Smooth muscle cell (in vitro differentiated cells): Measurements from ENCODE around the gene COX7A2. TPM values are rescaled to one million over a fixed set of nuclear protein-coding genes. Genes with fewer than 3 reads are reported as not detected.
A peak's percentile ranks its signal among the peaks of the same experiment; 100 is the strongest.

ENCODE experiments used
- DNase-seq: peaks from one replicate; lab custom pipeline; 2025; ENCODE audit not compliant: unreplicated experiment; lab: John Stamatoyannopoulos, UW
- H2AFZ ChIP-seq: fragments of 200-600 bp; sonication (generic); 2 replicates; pipeline ENCODE4 v1.6.0; 2016; ENCODE audit warnings: antibody characterized with exemption, low read depth, mild to moderate bottlenecking
- H3F3A ChIP-seq: fragments of 200-600 bp; sonication (generic); 2 replicates; pipeline ENCODE4 v1.6.0; 2017; ENCODE audit warnings: antibody characterized with exemption, low read depth
- H3K27ac ChIP-seq: fragments of 200-600 bp; sonication (generic); 2 replicates; pipeline ENCODE4 v1.5.1; 2016; ENCODE audit warnings: low read depth, mild to moderate bottlenecking
- H3K27me3 ChIP-seq: fragments of 200-600 bp; sonication (generic); 2 replicates; pipeline ENCODE4 v1.6.1; 2016; ENCODE audit warnings: low read depth, mild to moderate bottlenecking
- H3K36me3 ChIP-seq: fragments of 200-600 bp; sonication (generic); 2 replicates; pipeline ENCODE4 v1.5.1; 2016; ENCODE audit warnings: low read depth
- H3K4me1 ChIP-seq: fragments of 200-600 bp; sonication (generic); 2 replicates; pipeline ENCODE4 v1.5.1; 2016; ENCODE audit warnings: low read depth
- H3K4me2 ChIP-seq: fragments of 200-600 bp; sonication (generic); 2 replicates; pipeline ENCODE4 v1.6.0; 2016; ENCODE audit warnings: mild to moderate bottlenecking
- H3K4me3 ChIP-seq: fragments of 200-600 bp; sonication (generic); 2 replicates; pipeline ENCODE4 v1.5.1; 2016; ENCODE audit warnings: mild to moderate bottlenecking
- H3K79me2 ChIP-seq: fragments of 200-600 bp; sonication (generic); 2 replicates; pipeline ENCODE4 v1.6.0; 2016; ENCODE audit warnings: low read depth, mild to moderate bottlenecking
- H3K9ac ChIP-seq: fragments of 200-600 bp; sonication (generic); 2 replicates; pipeline ENCODE4 v1.6.0; 2016; ENCODE audit warnings: low read depth
- H3K9me3 ChIP-seq: fragments of 200-600 bp; sonication (generic); replicated peaks from 2 replicates; pipeline ENCODE4 v1.5.1; 2016; ENCODE audit warnings: low read depth
- H4K20me1 ChIP-seq: fragments of 200-600 bp; sonication (generic); 2 replicates; pipeline ENCODE4 v1.6.0; 2016; ENCODE audit warnings: low read depth
- WGBS: methylation state at CpG from one replicate; pipeline ENCODE4 v1.1.7; 2016; ENCODE audit warnings: low lambda C conversion rate; 5-methylcytosine and 5-hydroxymethylcytosine counted together
- polyA plus RNA-seq: library from polyadenylated mRNA; unstranded; fragments of >200 nt; fragmentation: Nextera tagmentation; extraction: Ambion mirVana; gene quantifications from 2 replicates; pipeline ENCODE4 v1.2.1, GENCODE V29; 2016
- total RNA-seq: library from RNA; depleted of rRNA; stranded (reverse); fragments of >200 nt; gene quantifications from 2 replicates; pipeline ENCODE4 v1.2.3, GENCODE V29; 2014
- TF ChIP-seq, protein P1 (sequence below): fragments of 200-600 bp; sonication (generic); IDR thresholded peaks from 2 replicates; pipeline ENCODE4 v1.5.1; 2017; ENCODE audit warnings: borderline replicate concordance, mild to moderate bottlenecking, antibody characterized with exemption; ENCODE audit not compliant: insufficient read depth, poor library complexity, severe bottlenecking

The COX7A2 gene
- total and polyA plus RNA-seq, 2 experiments from 2014 or later = 802 to 1,287 TPM

- Histone ChIP-seq H3K9ac (peak overlapping the region; percentile 93), H3K27me3 (no peaks in the 10 kb centered on the region), H4K20me1 (peaks cover 57% of the 10 kb centered on the region), H3F3A (peaks cover 8% of the 10 kb centered on the region), H3K79me2 (peaks cover 97% of the 10 kb centered on the region), H3K36me3 (no peaks in the 10 kb centered on the region), H3K4me1 (peaks cover 61% of the 10 kb centered on the region), H3K4me2 (peak overlapping the region; percentile 93), H3K9me3 (no peaks in the 10 kb centered on the region), H2AFZ (no peak overlapping the region), H3K4me3 (peak overlapping the region; percentile 90), H3K27ac (peak overlapping the region; percentile 83)
- 76% methylated on average over 4 of the region's 4 CpGs for WGBS
- DNase-seq = no peak
- TF ChIP-seq, protein P1, sequence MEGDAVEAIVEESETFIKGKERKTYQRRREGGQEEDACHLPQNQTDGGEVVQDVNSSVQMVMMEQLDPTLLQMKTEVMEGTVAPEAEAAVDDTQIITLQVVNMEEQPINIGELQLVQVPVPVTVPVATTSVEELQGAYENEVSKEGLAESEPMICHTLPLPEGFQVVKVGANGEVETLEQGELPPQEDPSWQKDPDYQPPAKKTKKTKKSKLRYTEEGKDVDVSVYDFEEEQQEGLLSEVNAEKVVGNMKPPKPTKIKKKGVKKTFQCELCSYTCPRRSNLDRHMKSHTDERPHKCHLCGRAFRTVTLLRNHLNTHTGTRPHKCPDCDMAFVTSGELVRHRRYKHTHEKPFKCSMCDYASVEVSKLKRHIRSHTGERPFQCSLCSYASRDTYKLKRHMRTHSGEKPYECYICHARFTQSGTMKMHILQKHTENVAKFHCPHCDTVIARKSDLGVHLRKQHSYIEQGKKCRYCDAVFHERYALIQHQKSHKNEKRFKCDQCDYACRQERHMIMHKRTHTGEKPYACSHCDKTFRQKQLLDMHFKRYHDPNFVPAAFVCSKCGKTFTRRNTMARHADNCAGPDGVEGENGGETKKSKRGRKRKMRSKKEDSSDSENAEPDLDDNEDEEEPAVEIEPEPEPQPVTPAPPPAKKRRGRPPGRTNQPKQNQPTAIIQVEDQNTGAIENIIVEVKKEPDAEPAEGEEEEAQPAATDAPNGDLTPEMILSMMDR = no peak
These were observed 36.7 kb upstream of the COX7A2 start for GRCh38 chr6:75280131-75280855.

- Histone ChIP-seq H4K20me1 (peaks cover 57% of the 10 kb centered on the region), H2AFZ (no peak overlapping the region), H3K9me3 (no peaks in the 10 kb centered on the region), H3K4me1 (peaks cover 62% of the 10 kb centered on the region), H3K36me3 (no peaks in the 10 kb centered on the region), H3K4me2 (peak overlapping the region; percentile 93), H3K4me3 (peak overlapping the region; percentile 90), H3F3A (peaks cover 12% of the 10 kb centered on the region), H3K27ac (peak overlapping the region; percentile 83), H3K9ac (no peak overlapping the region), H3K79me2 (peaks cover 94% of the 10 kb centered on the region), H3K27me3 (no peaks in the 10 kb centered on the region)
- TF ChIP-seq, protein P1 = no peak
- 66% methylated on average over 2 of the region's 2 CpGs for WGBS
- DNase-seq = no peak
These were observed 35.8 kb upstream of the COX7A2 start for GRCh38 chr6:75279418-75279817.

DNA sequence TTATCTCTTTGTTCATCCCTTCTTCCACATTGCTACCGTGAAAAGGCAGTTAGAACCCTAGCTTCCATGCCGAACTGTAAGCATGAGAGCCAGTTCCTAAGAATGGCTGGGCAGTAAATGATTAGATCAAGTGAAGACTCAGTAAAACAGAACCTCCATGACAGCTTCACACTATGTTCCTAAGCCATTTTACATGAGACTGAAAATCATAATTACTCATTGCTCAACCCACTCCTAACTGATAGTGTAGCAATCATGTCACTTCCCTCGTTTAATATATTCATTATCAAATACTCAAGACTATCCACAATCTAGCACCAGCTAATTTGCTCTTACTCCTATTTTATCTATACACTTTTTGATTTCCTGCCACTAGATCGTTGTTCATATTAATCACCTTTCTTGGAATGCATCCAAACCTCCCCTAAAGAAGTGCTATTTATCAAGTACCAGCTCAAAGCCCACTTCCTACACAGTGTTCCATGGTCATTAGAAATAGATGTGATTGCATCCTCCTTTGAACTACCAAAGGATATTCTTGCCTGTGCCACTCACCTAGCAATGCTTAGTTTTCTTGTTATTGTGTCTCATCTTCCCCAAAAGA, 35.0 kb upstream of the COX7A2 start:
- no peak overlapping the region for H3K9ac ChIP-seq
- no peak for DNase-seq
- peaks cover 53% of the 10 kb centered on the region for H4K20me1 ChIP-seq
- no peak overlapping the region for H3K4me3 ChIP-seq
- H3K36me3 ChIP-seq = no peaks in the 10 kb centered on the region
- H3K4me1 ChIP-seq = peaks cover 70% of the 10 kb centered on the region
- whole genome bisulfite sequencing = 43% methylated on average over 4 of the region's 4 CpGs
- H2AFZ ChIP-seq = no peak overlapping the region
- peaks cover 94% of the 10 kb centered on the region for H3K79me2 ChIP-seq
- peaks cover 17% of the 10 kb centered on the region for H3F3A ChIP-seq
- peak overlapping the region; percentile 83 for H3K27ac ChIP-seq
- H3K9me3 ChIP-seq = no peaks in the 10 kb centered on the region
- H3K4me2 ChIP-seq = peak overlapping the region; percentile 93
- TF ChIP-seq, protein P1 = no peak
- no peaks in the 10 kb centered on the region for H3K27me3 ChIP-seq
